GM12878 (cell line): Measurements from ENCODE around the gene RPL38. TPM values are rescaled to one million over a fixed set of nuclear protein-coding genes. Genes with fewer than 3 reads are reported as not detected.

Source experiments
- BACH1 ChIP-seq: fragments of 450-650 bp; IDR thresholded peaks from 2 replicates; pipeline ENCODE4 v1.6.1; 2017; ENCODE audit warnings: mild to moderate bottlenecking, borderline replicate concordance
- BMI1 ChIP-seq: fragments of 450-650 bp; IDR thresholded peaks from 2 replicates; pipeline ENCODE4 v1.6.1; 2016; ENCODE audit warnings: mild to moderate bottlenecking, moderate library complexity, borderline replicate concordance
- CBFB ChIP-seq: IDR thresholded peaks from 2 replicates; pipeline ENCODE4 v1.6.1; 2016; ENCODE audit warnings: antibody characterized with exemption, low read depth
- CBX3 ChIP-seq: fragments of 200-600 bp; sonication (generic); IDR thresholded peaks from 2 replicates; pipeline ENCODE4 v1.6.1; 2016; ENCODE audit warnings: low read depth, borderline replicate concordance
- CBX5 ChIP-seq: sonication (generic); IDR thresholded peaks from 2 replicates; pipeline ENCODE4 v1.6.1; 2016; ENCODE audit warnings: low read depth, moderate library complexity, mild to moderate bottlenecking, inconsistent platforms
- CEBPB ChIP-seq, 2 experiments: fragments of 150-350 bp in 1 of 2; IDR thresholded peaks; 2 replicates each; pipeline ENCODE4 v1.6.1; 2012 to 2014; ENCODE audit warnings: low read depth in 2 of 2, low read length in 2 of 2, borderline replicate concordance in 1 of 2, inconsistent platforms in 1 of 2
- CHD1 ChIP-seq: IDR thresholded peaks from 2 replicates; pipeline ENCODE4 v1.6.1; 2012; ENCODE audit warnings: low read depth, low read length, improper control_type of control experiment
- HDAC2 ChIP-seq: fragments of 200-600 bp; sonication (generic); IDR thresholded peaks from 2 replicates; pipeline ENCODE4 v1.6.1; 2017
- LARP7 ChIP-seq: fragments of 450-650 bp; IDR thresholded peaks from 2 replicates; pipeline ENCODE4 v1.6.1; 2017; ENCODE audit warnings: mild to moderate bottlenecking
- MEF2B ChIP-seq: fragments of 450-650 bp; IDR thresholded peaks from 2 replicates; pipeline ENCODE4 v1.6.1; 2018; ENCODE audit warnings: mild to moderate bottlenecking, moderate library complexity; ENCODE audit not compliant: partially characterized antibody, poor library complexity, severe bottlenecking
- MTA3 ChIP-seq: IDR thresholded peaks from 2 replicates; pipeline ENCODE4 v1.6.1; 2012; ENCODE audit warnings: low read length, inconsistent platforms, borderline replicate concordance
- NFYB ChIP-seq: IDR thresholded peaks from 2 replicates; pipeline ENCODE4 v1.6.1; 2011; ENCODE audit warnings: low read depth, mild to moderate bottlenecking, low read length, improper control_type of control experiment, moderate library complexity; ENCODE audit not compliant: insufficient read depth
- NR2C1 ChIP-seq: fragments of 450-650 bp; IDR thresholded peaks from 2 replicates; pipeline ENCODE4 v1.6.1; 2017; ENCODE audit warnings: antibody characterized with exemption, mild to moderate bottlenecking, moderate library complexity
- NR2C2 ChIP-seq: IDR thresholded peaks from 2 replicates; pipeline ENCODE4 v1.6.1; 2011; ENCODE audit warnings: borderline replicate concordance, low read depth; ENCODE audit not compliant: control insufficient read depth, insufficient read length
- POLR2A ChIP-seq: IDR thresholded peaks from 2 replicates; pipeline ENCODE4 v1.6.1; 2011; ENCODE audit warnings: low read depth, mild to moderate bottlenecking, low read length
- POLR2AphosphoS5 ChIP-seq: IDR thresholded peaks from 2 replicates; pipeline ENCODE4 v1.6.1; 2011; ENCODE audit warnings: mild to moderate bottlenecking, low read length, inconsistent platforms
- RELA ChIP-seq: fragments of 450-650 bp; IDR thresholded peaks from 2 replicates; pipeline ENCODE4 v1.8.0; 2014; ENCODE audit warnings: borderline replicate concordance; ENCODE audit not compliant: partially characterized antibody
- SMAD1 ChIP-seq: fragments of 450-650 bp; IDR thresholded peaks from 2 replicates; pipeline ENCODE4 v1.6.1; 2018; ENCODE audit warnings: mild to moderate bottlenecking, low read depth; ENCODE audit not compliant: partially characterized antibody
- TCF7 ChIP-seq: IDR thresholded peaks from 2 replicates; pipeline ENCODE4 v1.6.1; 2014; ENCODE audit warnings: antibody characterized with exemption, borderline replicate concordance
- YY1 ChIP-seq: IDR thresholded peaks from 2 replicates; pipeline ENCODE4 v1.6.1; 2011; ENCODE audit warnings: low read depth, mild to moderate bottlenecking, low read length
- ZNF384 ChIP-seq: IDR thresholded peaks from 2 replicates; pipeline ENCODE4 v1.6.1; 2012; ENCODE audit warnings: low read depth, mild to moderate bottlenecking, low read length, improper control_type of control experiment, borderline replicate concordance
- polyA plus RNA-seq, 11 experiments: library from polyadenylated mRNA; depleted of rRNA in 4 of 11; unstranded in 6 of 11; stranded (reverse) in 5 of 11; fragments of >200 nt; fragmentation: Nextera tagmentation in 4 of 11; fragmentation: Illumina TruSeq in 1 of 11; extraction: Ambion mirVana in 4 of 11; extraction: Trizol in 1 of 11; gene quantifications; 1 replicate in 1 of 11; 2 replicates in 10 of 11; pipeline versions ENCODE4 v1.2.1 to v1.2.3, GENCODE V29; 2011 to 2016; ENCODE audit warnings: inconsistent platforms in 2 of 11, missing spikeins in 2 of 11, low read depth in 1 of 11
- total RNA-seq, 4 experiments: library from RNA; depleted of rRNA in 3 of 4; stranded (reverse); fragments of >200 nt in 3 of 4; fragmentation: Illumina TruSeq in 1 of 4; extraction: Trizol in 1 of 4; gene quantifications; 2 replicates each; pipeline versions ENCODE4 v1.2.1 to v1.2.3, GENCODE V29; 2013 to 2021
- TF ChIP-seq, protein P1 (sequence below): IDR thresholded peaks from 2 replicates; pipeline ENCODE4 v1.6.1; 2011; ENCODE audit warnings: mild to moderate bottlenecking, low read depth, low read length, moderate library complexity; ENCODE audit not compliant: insufficient replicate concordance
- TF ChIP-seq, protein P2 (sequence below): fragments of 450-650 bp; IDR thresholded peaks from 2 replicates; pipeline ENCODE4 v1.6.1; 2016; ENCODE audit warnings: mild to moderate bottlenecking, moderate library complexity, borderline replicate concordance
- TF ChIP-seq, protein P3 (sequence below): fragments of 450-650 bp; IDR thresholded peaks from 2 replicates; pipeline ENCODE4 v1.6.1; 2018; ENCODE audit warnings: borderline replicate concordance, mild to moderate bottlenecking; ENCODE audit not compliant: partially characterized antibody

Gene RPL38
- total and polyA plus RNA-seq, 10 of the 15 experiments (the other 5 are each of a cell fraction or from before 2014, with no cell fraction given) = 1,318 to 4,938 (median 2,673) TPM

DNA sequence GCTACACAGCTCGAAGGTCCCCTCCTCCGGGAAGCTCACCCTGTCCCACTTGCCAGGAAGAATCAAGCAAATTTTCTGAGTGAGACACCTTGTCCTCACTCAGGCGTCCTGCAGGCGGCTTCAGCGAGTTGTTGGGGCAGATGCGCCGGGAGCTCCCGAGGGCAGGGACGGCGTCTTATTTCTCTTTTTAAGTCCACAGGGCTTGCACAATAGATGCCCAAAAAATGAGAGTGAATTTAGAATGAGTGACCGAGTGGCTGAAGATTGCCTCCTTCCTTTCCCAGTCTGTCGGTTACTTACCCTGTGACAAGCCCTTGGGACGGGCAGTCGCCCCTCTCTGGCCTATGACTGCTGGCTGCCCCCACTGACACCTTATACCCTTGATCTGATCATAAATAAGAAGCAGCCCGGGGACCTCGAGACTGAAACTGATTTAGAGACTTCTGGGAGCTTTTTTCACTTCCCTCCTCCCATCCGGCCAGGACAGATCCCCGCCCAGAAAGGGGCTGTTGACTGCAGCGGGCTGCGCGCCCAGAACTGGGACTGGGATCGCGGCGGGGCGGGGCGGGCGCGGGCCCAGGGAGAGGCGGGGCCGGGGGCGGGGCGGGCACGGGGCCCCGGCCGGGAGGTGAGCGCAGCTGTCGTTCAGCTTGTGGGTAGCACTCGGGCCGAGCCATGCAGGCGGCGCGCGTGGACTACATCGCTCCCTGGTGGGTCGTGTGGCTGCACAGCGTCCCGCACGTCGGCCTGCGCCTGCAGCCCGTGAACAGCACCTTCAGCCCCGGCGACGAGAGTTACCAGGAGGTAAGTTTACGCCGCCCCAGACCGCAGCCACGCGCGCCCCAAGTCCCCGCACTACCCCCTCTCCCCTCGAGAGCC is 9.7 kb downstream of the RPL38 start, which contains the start of gene TTYH2 (continued):
- TF ChIP-seq, protein P1, sequence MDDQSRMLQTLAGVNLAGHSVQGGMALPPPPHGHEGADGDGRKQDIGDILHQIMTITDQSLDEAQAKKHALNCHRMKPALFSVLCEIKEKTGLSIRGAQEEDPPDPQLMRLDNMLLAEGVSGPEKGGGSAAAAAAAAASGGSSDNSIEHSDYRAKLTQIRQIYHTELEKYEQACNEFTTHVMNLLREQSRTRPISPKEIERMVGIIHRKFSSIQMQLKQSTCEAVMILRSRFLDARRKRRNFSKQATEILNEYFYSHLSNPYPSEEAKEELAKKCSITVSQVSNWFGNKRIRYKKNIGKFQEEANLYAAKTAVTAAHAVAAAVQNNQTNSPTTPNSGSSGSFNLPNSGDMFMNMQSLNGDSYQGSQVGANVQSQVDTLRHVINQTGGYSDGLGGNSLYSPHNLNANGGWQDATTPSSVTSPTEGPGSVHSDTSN = peak; percentile 17
- TF ChIP-seq, protein P2, sequence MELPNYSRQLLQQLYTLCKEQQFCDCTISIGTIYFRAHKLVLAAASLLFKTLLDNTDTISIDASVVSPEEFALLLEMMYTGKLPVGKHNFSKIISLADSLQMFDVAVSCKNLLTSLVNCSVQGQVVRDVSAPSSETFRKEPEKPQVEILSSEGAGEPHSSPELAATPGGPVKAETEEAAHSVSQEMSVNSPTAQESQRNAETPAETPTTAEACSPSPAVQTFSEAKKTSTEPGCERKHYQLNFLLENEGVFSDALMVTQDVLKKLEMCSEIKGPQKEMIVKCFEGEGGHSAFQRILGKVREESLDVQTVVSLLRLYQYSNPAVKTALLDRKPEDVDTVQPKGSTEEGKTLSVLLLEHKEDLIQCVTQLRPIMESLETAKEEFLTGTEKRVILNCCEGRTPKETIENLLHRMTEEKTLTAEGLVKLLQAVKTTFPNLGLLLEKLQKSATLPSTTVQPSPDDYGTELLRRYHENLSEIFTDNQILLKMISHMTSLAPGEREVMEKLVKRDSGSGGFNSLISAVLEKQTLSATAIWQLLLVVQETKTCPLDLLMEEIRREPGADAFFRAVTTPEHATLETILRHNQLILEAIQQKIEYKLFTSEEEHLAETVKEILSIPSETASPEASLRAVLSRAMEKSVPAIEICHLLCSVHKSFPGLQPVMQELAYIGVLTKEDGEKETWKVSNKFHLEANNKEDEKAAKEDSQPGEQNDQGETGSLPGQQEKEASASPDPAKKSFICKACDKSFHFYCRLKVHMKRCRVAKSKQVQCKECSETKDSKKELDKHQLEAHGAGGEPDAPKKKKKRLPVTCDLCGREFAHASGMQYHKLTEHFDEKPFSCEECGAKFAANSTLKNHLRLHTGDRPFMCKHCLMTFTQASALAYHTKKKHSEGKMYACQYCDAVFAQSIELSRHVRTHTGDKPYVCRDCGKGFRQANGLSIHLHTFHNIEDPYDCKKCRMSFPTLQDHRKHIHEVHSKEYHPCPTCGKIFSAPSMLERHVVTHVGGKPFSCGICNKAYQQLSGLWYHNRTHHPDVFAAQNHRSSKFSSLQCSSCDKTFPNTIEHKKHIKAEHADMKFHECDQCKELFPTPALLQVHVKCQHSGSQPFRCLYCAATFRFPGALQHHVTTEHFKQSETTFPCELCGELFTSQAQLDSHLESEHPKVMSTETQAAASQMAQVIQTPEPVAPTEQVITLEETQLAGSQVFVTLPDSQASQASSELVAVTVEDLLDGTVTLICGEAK = no peak
- TF ChIP-seq POLR2AphosphoS5 = peak; percentile 52
- TF ChIP-seq RELA = no peak
- TF ChIP-seq CBFB = 0 out of 2 replicates have a peak, but pooled peaks have one; percentile 1
- TF ChIP-seq NR2C2 = no peak
- peak; percentile 86 for TF ChIP-seq POLR2A
- TF ChIP-seq NR2C1 = no peak
- TF ChIP-seq ZNF384 = no peak
- TF ChIP-seq BMI1 = no peak
- no peak for TF ChIP-seq CEBPB (IDR thresholded peaks at IDR 0.05; ENCODE audit: borderline replicate concordance in 1 of 2, low read depth in 2 of 2, low read length in 2 of 2)
- no peak for TF ChIP-seq CBX3
- no peak for TF ChIP-seq CBX5
- TF ChIP-seq CHD1 = no peak
- no peak for TF ChIP-seq NFYB
- TF ChIP-seq, protein P3, sequence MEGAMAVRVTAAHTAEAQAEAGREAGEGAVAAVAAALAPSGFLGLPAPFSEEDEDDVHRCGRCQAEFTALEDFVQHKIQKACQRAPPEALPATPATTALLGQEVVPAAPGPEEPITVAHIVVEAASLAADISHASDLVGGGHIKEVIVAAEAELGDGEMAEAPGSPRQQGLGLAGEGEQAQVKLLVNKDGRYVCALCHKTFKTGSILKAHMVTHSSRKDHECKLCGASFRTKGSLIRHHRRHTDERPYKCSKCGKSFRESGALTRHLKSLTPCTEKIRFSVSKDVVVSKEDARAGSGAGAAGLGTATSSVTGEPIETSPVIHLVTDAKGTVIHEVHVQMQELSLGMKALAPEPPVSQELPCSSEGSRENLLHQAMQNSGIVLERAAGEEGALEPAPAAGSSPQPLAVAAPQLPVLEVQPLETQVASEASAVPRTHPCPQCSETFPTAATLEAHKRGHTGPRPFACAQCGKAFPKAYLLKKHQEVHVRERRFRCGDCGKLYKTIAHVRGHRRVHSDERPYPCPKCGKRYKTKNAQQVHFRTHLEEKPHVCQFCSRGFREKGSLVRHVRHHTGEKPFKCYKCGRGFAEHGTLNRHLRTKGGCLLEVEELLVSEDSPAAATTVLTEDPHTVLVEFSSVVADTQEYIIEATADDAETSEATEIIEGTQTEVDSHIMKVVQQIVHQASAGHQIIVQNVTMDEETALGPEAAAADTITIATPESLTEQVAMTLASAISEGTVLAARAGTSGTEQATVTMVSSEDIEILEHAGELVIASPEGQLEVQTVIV = no peak
- TF ChIP-seq MTA3 = no peak
- no peak for TF ChIP-seq YY1
- TF ChIP-seq LARP7 = no peak
- TF ChIP-seq TCF7 = no peak
- TF ChIP-seq MEF2B = no peak
- TF ChIP-seq SMAD1 = peak; percentile 47
- no peak for TF ChIP-seq HDAC2
- peak; percentile 87 for TF ChIP-seq BACH1
